ENCODE data around the gene ABI3BP. TPM values are rescaled to one million over a fixed set of nuclear protein-coding genes. Genes with fewer than 3 reads are reported as not detected.

Gene ABI3BP
- total RNA-seq, 1 experiment from 2014 or later: 0.28 TPM

- Histone ChIP-seq H2AFZ (ENCODE audit: low read length) (no peak overlapping the region), H4K8ac (replicated peaks; ENCODE audit: insufficient read length, low read depth, low read length) (no peak overlapping the region), H3K9me3 (ENCODE audit: control insufficient read depth, low read depth, low read length) (no peaks in the 10 kb centered on the region), H3K4me2 (ENCODE audit: insufficient read depth, insufficient read length, low read length) (no peak overlapping the region), H2AK5ac (ENCODE audit: insufficient read length, low read length) (no peak overlapping the region), H4K5ac (ENCODE audit: insufficient read length, low read depth, low read length) (no peak overlapping the region), H3K23me2 (ENCODE audit: insufficient read length, low read depth, low read length, poor library complexity, severe bottlenecking) (no peaks in the 10 kb centered on the region), H2BK5ac (ENCODE audit: insufficient read length, low read length) (no peak overlapping the region), H2BK120ac (ENCODE audit: low read depth, low read length, poor library complexity, severe bottlenecking) (no peak overlapping the region), H3K27me3 (ENCODE audit: insufficient read depth, low read length) (no peaks in the 10 kb centered on the region), H3K14ac (ENCODE audit: insufficient read depth, low read length) (no peak overlapping the region), H3K56ac (ENCODE audit: insufficient read length, low read depth, low read length) (no peak overlapping the region), H3K23ac (ENCODE audit: insufficient read length, low read depth, low read length) (no peak overlapping the region), H3T11ph (ENCODE audit: low read length) (no peak overlapping the region), H3K79me1 (ENCODE audit: insufficient read depth, low read depth, low read length, poor library complexity, severe bottlenecking) (no peaks in the 10 kb centered on the region), H2BK12ac (ENCODE audit: insufficient read length, low read depth, low read length) (no peak overlapping the region), H3K79me2 (ENCODE audit: insufficient read depth, low read length) (no peaks in the 10 kb centered on the region), H4K20me1 (ENCODE audit: control insufficient read depth, insufficient read depth, insufficient read length) (no peaks in the 10 kb centered on the region), H4K91ac (ENCODE audit: insufficient read length, low read depth, low read length) (no peak overlapping the region), H3K18ac (ENCODE audit: insufficient read length, low read depth, low read length) (no peak overlapping the region), H2BK20ac (ENCODE audit: low read depth, low read length, poor library complexity, severe bottlenecking) (no peak overlapping the region), H3K4ac (ENCODE audit: low read depth, low read length) (no peak overlapping the region), H3K4me1 (ENCODE audit: insufficient read depth, low read length) (no peaks in the 10 kb centered on the region), H3K27ac (ENCODE audit: insufficient read length, low read depth, low read length) (no peak overlapping the region), H3K9ac (ENCODE audit: extremely low read depth, insufficient read length, low read length) (no peak overlapping the region), H2BK15ac (ENCODE audit: low read depth, low read length) (no peak overlapping the region)
- peaks cover 1% of the 10 kb centered on the region; the same call in 1 of the 2 replicates for H3K27me3 Mint-ChIP-seq (ENCODE audit: low read depth)
- DNase-seq: no peak
- no peaks in the 10 kb centered on the region for H3K9me3 Mint-ChIP-seq
- H3K4me3 Mint-ChIP-seq: no peak overlapping the region
- no peak overlapping the region for H3K27ac Mint-ChIP-seq
- TF ChIP-seq CTCF (conservative IDR thresholded peaks at IDR 0.05): no peak
- H3K4me1 Mint-ChIP-seq: no peaks in the 10 kb centered on the region
- no peaks in the 10 kb centered on the region for H3K36me3 Mint-ChIP-seq (ENCODE audit: insufficient read depth in 1 of 3, low read depth in 3 of 3)
Measured at GRCh38 chr3:100803711-100804110, 189.5 kb downstream of the ABI3BP start.

All from H9 (cell line).